Heart left ventricle (tissue), 16 donors: ENCODE measurements around the gene GRXCR2. TPM values are rescaled to one million over a fixed set of nuclear protein-coding genes. Genes with fewer than 3 reads are reported as not detected.

Source experiments
- ATAC-seq, 4 donors: fragments of 200-7000 bp; cut with Tn5 transposase; one replicate each; pipeline ENCODE4 v1.9.1; 2020 to 2022; ENCODE audit warnings: moderate library complexity in 4 of 4, mild to moderate bottlenecking in 3 of 4, moderate number of reproducible peaks in 1 of 4
- DNase-seq, 5 donors: peaks; one replicate each; pipeline ENCODE4 v3.0.0-alpha.2; 2020
- H3K27ac ChIP-seq, 12 donors: fragments of 200-600 bp; sonication (generic) in 4 of 12; one replicate each; pipeline versions ENCODE4 v1.5.0 to v1.8.0; 2016 to 2022; ENCODE audit warnings: mild to moderate bottlenecking in 2 of 12
- H3K27me3 ChIP-seq, 9 donors: fragments of 200-600 bp; sonication (generic) in 2 of 9; one replicate each; pipeline versions ENCODE4 v1.5.1 to v1.8.0; 2016 to 2022; ENCODE audit warnings: mild to moderate bottlenecking in 3 of 9
- H3K36me3 ChIP-seq, 9 donors: fragments of 200-600 bp; sonication (generic) in 2 of 9; one replicate each; pipeline versions ENCODE4 v1.5.0 to v1.8.0; 2018 to 2022; ENCODE audit warnings: mild to moderate bottlenecking in 2 of 9
- H3K4me1 ChIP-seq, 12 donors: fragments of 200-600 bp; sonication (generic) in 4 of 12; one replicate each; pipeline versions ENCODE4 v1.5.0 to v1.8.0; 2016 to 2022; ENCODE audit warnings: mild to moderate bottlenecking in 3 of 12
- H3K4me3 ChIP-seq, 12 donors: fragments of 200-600 bp; sonication (generic) in 4 of 12; one replicate each; pipeline versions ENCODE4 v1.5.0 to v1.8.0; 2017 to 2022; ENCODE audit warnings: mild to moderate bottlenecking in 9 of 12, moderate library complexity in 4 of 12
- H3K9me3 ChIP-seq, 12 donors: fragments of 200-600 bp; sonication (generic) in 4 of 12; one replicate each; pipeline versions ENCODE4 v1.5.0 to v1.8.0; 2016 to 2022; ENCODE audit warnings: mild to moderate bottlenecking in 1 of 12
- CTCF ChIP-seq, 12 donors: fragments of 200-600 bp; sonication (generic) in 4 of 12; IDR thresholded peaks; one replicate each; pipeline versions ENCODE4 v1.5.0 to v1.8.0; 2018 to 2022; ENCODE audit warnings: antibody characterized with exemption in 12 of 12, mild to moderate bottlenecking in 5 of 12
- POLR2A ChIP-seq, 2 donors: fragments of 450-650 bp; IDR thresholded peaks; one replicate each; pipeline ENCODE4 v1.6.1; 2017; ENCODE audit warnings: antibody characterized with exemption in 2 of 2, mild to moderate bottlenecking in 2 of 2, moderate library complexity in 2 of 2
- WGBS, 4 donors: extraction: QIAGEN DNeasy Blood & Tissue Kit in 2 of 4; methylation state at CpG; one replicate each; pipeline versions ENCODE4 v1.1.5 to v1.1.7; 2013 to 2018; 5-methylcytosine and 5-hydroxymethylcytosine counted together
- intact Hi-C, 10 donors: fragments of 100-400 bp; cut with DNase I; formaldehyde crosslinking; loops; one replicate each; pipeline versions ENCODE4 v1.11.1 to v1.14.2; 2022
- polyA plus RNA-seq, 2 donors: library from polyadenylated mRNA; stranded (reverse); fragments of 200-250 nt; gene quantifications; one replicate each; pipeline ENCODE4 v1.2.3, GENCODE V29; 2013
- total RNA-seq, 9 donors: library from RNA; depleted of rRNA in 2 of 9; stranded (reverse); fragments of >200 nt in 2 of 9; fragmentation: NEBNext Ultra II Directional in 3 of 9; extraction: Animal tissue kit (Norgen Biotek cat#: 25700) in 3 of 9; gene quantifications; one replicate each; pipeline versions ENCODE4 v1.1.0 to v1.2.4, GENCODE V29; 2016 to 2023
- donor health status: ischemic (EF 13 %, LVEDD 7.1; RV severe dilation, severe dysfunction).
- donor health status: healthy with polysubstance abuse.
- donor health status: DM: no; HTN: yes; CAD: no.
- donor health status: DM: no; HTN: no; CAD: no.
- donor health status: ischemic (EF 25% LVEDD 6.9; RV normal size, moderate dysfunction).
- donor health status: ischemic (EF 25% LVEDD 5.7; RV mildly dilated, moderate dysfunction).
- donor health status: healthy.
- donor health status: DM: yes; HTN: yes; CAD: no.
- donor health status: ischemic (EF 35%, LVEDD 5.7; RV mildly dilated, moderate dysfunction).
- donor health status: nonischemic (EF 11% LVEDD 7.7; RV severe dilation, severe dysfunction).
- donor health status: DM: yes; HTN: yes; CAD: no.
- donor health status: PGD.
- donor health status: ischemic (EF 29% LVEDD 5.4; RV normal size, mild dysfunction).
- donor health status: nonischemic (EF 23%, LVEDD 6.1; RV moderate dilation, normal function).

Gene GRXCR2
- total and polyA plus RNA-seq, 11 donors, result 0.28 to 5.7 (median 0.80) TPM; not detected in 3

- Histone ChIP-seq H3K9me3 (no peaks in the 10 kb centered on the region), H3K4me1 (no peaks in the 10 kb centered on the region), H3K4me3 (no peak overlapping the region), H3K36me3 (no peaks in the 10 kb centered on the region), H3K27ac (no peak overlapping the region), H3K27me3 (no peaks in the 10 kb centered on the region)
- 70 to 72% (median 71%) methylated on average over 3 of the region's 3 CpGs for WGBS, 4 donors
- TF ChIP-seq POLR2A (IDR thresholded peaks at IDR 0.05) (no peak), CTCF (IDR thresholded peaks at IDR 0.05) (peak in 2 of 12 donors; percentile 19 to 22)
- intact Hi-C loops, result no loop called here
- ATAC-seq, result no peak
- no peak for DNase-seq
Measured at GRCh38 chr5:145908206-145908960, 35.6 kb upstream of the GRXCR2 start.

DNA sequence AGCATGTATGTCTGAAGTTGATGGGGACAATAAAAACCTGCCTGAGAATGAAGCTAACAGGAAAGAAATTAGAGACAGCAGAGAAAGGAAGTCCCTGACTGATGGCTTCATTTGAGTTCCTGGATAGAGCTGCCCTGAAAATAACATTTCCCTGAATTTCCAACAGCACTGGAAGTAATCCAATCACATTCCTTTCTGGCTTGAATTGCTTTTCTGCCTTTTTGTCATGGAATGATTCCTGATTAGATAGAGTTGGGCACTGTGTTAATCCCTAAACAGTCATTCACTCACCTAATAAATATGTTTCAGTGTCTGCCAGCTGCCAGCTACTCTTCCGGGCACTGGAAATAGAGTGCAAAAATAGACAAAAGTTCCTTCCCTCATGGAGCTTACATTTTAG lies 33.6 kb upstream of the GRXCR2 start:
- intact Hi-C loops, result no loop called here
- Histone ChIP-seq H3K4me1 (no peaks in the 10 kb centered on the region), H3K27me3 (no peaks in the 10 kb centered on the region), H3K36me3 (no peaks in the 10 kb centered on the region), H3K4me3 (no peak overlapping the region), H3K9me3 (no peaks in the 10 kb centered on the region), H3K27ac (no peak overlapping the region)
- no peak for TF ChIP-seq POLR2A (IDR thresholded peaks at IDR 0.05)
- no peak for TF ChIP-seq CTCF (IDR thresholded peaks at IDR 0.05)
- no peak for DNase-seq
- 78 to 95% (median 84%) methylated on average over 1 of the region's 1 CpG for WGBS, 4 donors
- no peak for ATAC-seq

GRCh38 chr5:145904743-145905142 lies 31.9 kb upstream of the GRXCR2 start:
- no peak overlapping the region for H3K27ac ChIP-seq
- TF ChIP-seq CTCF (IDR thresholded peaks at IDR 0.05) (no peak), POLR2A (IDR thresholded peaks at IDR 0.05) (no peak)
- DNase-seq, result no peak
- 78 to 90% (median 84%) methylated on average over 3 to 5 of the region's 5 CpGs for WGBS, 4 donors
- intact Hi-C loops, result no loop called here
- no peak overlapping the region for H3K4me3 ChIP-seq
- no peaks in the 10 kb centered on the region for H3K36me3 ChIP-seq
- ATAC-seq, result no peak
- H3K9me3 ChIP-seq, result peaks cover 0 to 5% (median 0%) of the 10 kb centered on the region in 12 donors
- H3K4me1 ChIP-seq, result no peaks in the 10 kb centered on the region
- H3K27me3 ChIP-seq, result no peaks in the 10 kb centered on the region

DNA sequence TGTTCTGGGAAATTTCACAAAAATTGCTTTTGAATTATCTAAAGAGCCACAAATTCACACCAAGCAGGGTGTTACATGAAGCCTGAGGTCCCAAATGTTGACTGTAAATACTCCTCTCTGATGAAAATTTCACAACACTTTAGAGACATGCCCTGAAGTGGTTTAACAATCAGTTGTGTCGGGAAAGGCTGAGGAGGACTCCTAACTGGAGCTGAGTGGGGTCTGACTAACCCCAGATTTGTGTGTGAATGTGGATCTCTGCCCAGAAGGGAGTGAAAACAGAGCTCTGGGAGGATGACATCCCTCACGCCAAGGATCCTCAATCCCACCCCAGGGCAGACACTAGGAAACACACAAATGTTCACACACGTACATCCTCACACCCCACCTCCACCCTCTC lies 31.1 kb upstream of the GRXCR2 start:
- Histone ChIP-seq H3K4me3 (no peak overlapping the region), H3K4me1 (no peaks in the 10 kb centered on the region), H3K27ac (no peak overlapping the region), H3K27me3 (no peaks in the 10 kb centered on the region), H3K36me3 (no peaks in the 10 kb centered on the region), H3K9me3 (peaks cover 0 to 13% (median 0%) of the 10 kb centered on the region in 12 donors)
- no peak for TF ChIP-seq CTCF (IDR thresholded peaks at IDR 0.05)
- TF ChIP-seq POLR2A (IDR thresholded peaks at IDR 0.05), result no peak
- DNase-seq (no peak), ATAC-seq (no peak)
- intact Hi-C loops, result no loop called here
- 60 to 79% (median 73%) methylated on average over 3 of the region's 3 CpGs for WGBS, 4 donors
